Keratinocyte (primary cell): Measurements from ENCODE around the gene FAM193B.

Experiments used
- EZH2 ChIP-seq: IDR thresholded peaks from one replicate; pipeline ENCODE4 v1.6.1; 2012; ENCODE audit warnings: inconsistent platforms, mild to moderate bottlenecking, low read length, moderate library complexity
- TF ChIP-seq, protein P1 (sequence below), 3 experiments: IDR thresholded peaks in 1 of 3; conservative IDR thresholded peaks in 1 of 3; optimal IDR thresholded peaks in 1 of 3; 2 replicates in 2 of 3; 3 replicates in 1 of 3; pipeline versions ENCODE3 to v1.5.1; 2011; ENCODE audit warnings: low read length in 3 of 3, mild to moderate bottlenecking in 3 of 3, moderate library complexity in 2 of 3, control low read depth in 1 of 3, inconsistent platforms in 1 of 3; ENCODE audit not compliant: insufficient read depth in 2 of 3; ENCODE audit errors: extremely low read depth in 1 of 3

GRCh38 chr5:177603631-177604030, 49.3 kb upstream of the FAM193B start:
- TF ChIP-seq, protein P1, sequence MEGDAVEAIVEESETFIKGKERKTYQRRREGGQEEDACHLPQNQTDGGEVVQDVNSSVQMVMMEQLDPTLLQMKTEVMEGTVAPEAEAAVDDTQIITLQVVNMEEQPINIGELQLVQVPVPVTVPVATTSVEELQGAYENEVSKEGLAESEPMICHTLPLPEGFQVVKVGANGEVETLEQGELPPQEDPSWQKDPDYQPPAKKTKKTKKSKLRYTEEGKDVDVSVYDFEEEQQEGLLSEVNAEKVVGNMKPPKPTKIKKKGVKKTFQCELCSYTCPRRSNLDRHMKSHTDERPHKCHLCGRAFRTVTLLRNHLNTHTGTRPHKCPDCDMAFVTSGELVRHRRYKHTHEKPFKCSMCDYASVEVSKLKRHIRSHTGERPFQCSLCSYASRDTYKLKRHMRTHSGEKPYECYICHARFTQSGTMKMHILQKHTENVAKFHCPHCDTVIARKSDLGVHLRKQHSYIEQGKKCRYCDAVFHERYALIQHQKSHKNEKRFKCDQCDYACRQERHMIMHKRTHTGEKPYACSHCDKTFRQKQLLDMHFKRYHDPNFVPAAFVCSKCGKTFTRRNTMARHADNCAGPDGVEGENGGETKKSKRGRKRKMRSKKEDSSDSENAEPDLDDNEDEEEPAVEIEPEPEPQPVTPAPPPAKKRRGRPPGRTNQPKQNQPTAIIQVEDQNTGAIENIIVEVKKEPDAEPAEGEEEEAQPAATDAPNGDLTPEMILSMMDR (optimal IDR thresholded peaks at IDR 0.05 in 1 of 3, IDR thresholded peaks at IDR 0.05 in 1 of 3, conservative IDR thresholded peaks at IDR 0.05 in 1 of 3; ENCODE audit: extremely low read depth in 1 of 3, insufficient read depth in 2 of 3, low read length in 3 of 3): no peak
- TF ChIP-seq EZH2: no peak
